Panc1 (cell line): ENCODE measurements around the gene GBP7. TPM values are rescaled to one million over a fixed set of nuclear protein-coding genes. Genes with fewer than 3 reads are reported as not detected.

ENCODE experiments used
- ATAC-seq: fragments of 200-7000 bp; cut with Tn5 transposase; 2 replicates; pipeline ENCODE4 v1.9.1; 2020; ENCODE audit warnings: mild to moderate bottlenecking, moderate library complexity
- BruUV-seq: library from RNA; stranded (reverse); fragments of 400-500 nt; replicated peaks from 2 replicates; lab custom pipeline; 2021; lab: Mats Ljungman, UMichigan
- CTCF ChIA-PET: fragments of 300-600 bp; sonication (Branson Sonifier 250); formaldehyde crosslinking; loops from one replicate; lab custom pipeline; 2022; ENCODE audit warnings: antibody characterized with exemption; lab: Charles Lee
- POLR2A ChIA-PET: fragments of 300-600 bp; sonication (Branson Sonifier 250); formaldehyde crosslinking; loops from one replicate; lab custom pipeline; 2022; ENCODE audit warnings: antibody characterized with exemption; lab: Charles Lee
- DNase-seq: peaks from one replicate; pipeline ENCODE4 v3.0.0-alpha.2; 2010; ENCODE audit warnings: low read depth, low spot score
- H3K27ac ChIP-seq: 2 replicates; pipeline ENCODE4 v1.5.1; 2011; ENCODE audit warnings: mild to moderate bottlenecking, low read length, inconsistent platforms
- H3K27me3 ChIP-seq: fragments of 200-500 bp; sonication (Bioruptor generic); 2 replicates; pipeline ENCODE4 v1.6.0; 2014; ENCODE audit warnings: low read length, inconsistent platforms; ENCODE audit not compliant: control insufficient read depth, insufficient read depth
- H3K36me3 ChIP-seq: fragments of 200-500 bp; sonication (Bioruptor generic); 2 replicates; pipeline ENCODE4 v1.5.1; 2014; ENCODE audit warnings: inconsistent platforms, mild to moderate bottlenecking, low read length, moderate library complexity; ENCODE audit not compliant: control insufficient read depth, insufficient read depth
- H3K4me1 ChIP-seq: 2 replicates; pipeline ENCODE4 v1.5.1; 2011; ENCODE audit warnings: inconsistent platforms, mild to moderate bottlenecking, low read length, moderate library complexity; ENCODE audit not compliant: control insufficient read depth, insufficient read depth
- H3K4me3 ChIP-seq, 2 experiments: 2 replicates each; pipeline ENCODE4 v1.5.1; 2011 to 2012; ENCODE audit warnings: low read depth in 2 of 2, low read length in 2 of 2, mild to moderate bottlenecking in 2 of 2, inconsistent platforms in 1 of 2, moderate library complexity in 1 of 2
- H3K9me3 ChIP-seq: fragments of 200-500 bp; sonication (Bioruptor generic); 2 replicates; pipeline ENCODE4 v1.5.1; 2014; ENCODE audit warnings: low read depth, mild to moderate bottlenecking, inconsistent platforms, low read length, moderate library complexity; ENCODE audit not compliant: control insufficient read depth, insufficient read depth
- POLR2AphosphoS5 ChIP-seq: IDR thresholded peaks from 2 replicates; pipeline ENCODE4 v1.6.1; 2012; ENCODE audit warnings: mild to moderate bottlenecking, low read depth, low read length, moderate library complexity
- SIN3A ChIP-seq: IDR thresholded peaks from 2 replicates; pipeline ENCODE4 v1.6.1; 2012; ENCODE audit warnings: low read depth, mild to moderate bottlenecking, low read length, moderate library complexity, borderline replicate concordance; ENCODE audit not compliant: insufficient read depth
- TCF7L2 ChIP-seq: IDR thresholded peaks from 2 replicates; pipeline ENCODE4 v1.6.1; 2011; ENCODE audit warnings: mild to moderate bottlenecking, low read depth, low read length, inconsistent platforms
- in situ Hi-C: cut with HindIII; loops from 2 replicates; pipeline ENCODE4 v1.10.0; 2016; ENCODE audit warnings: low sequenced_read_pairs, low pct_unique_long_range_greater_than_20kb
- intact Hi-C: fragments of 100-400 bp; cut with micrococcal nuclease; formaldehyde crosslinking; loops from one replicate; pipeline ENCODE4 v1.10.0; 2022; ENCODE audit not compliant: unreplicated experiment
- total RNA-seq: library from RNA; stranded (reverse); gene quantifications from one replicate; pipeline ENCODE4 v1.2.1, GENCODE V29; 2021; ENCODE audit not compliant: unreplicated experiment
- TF ChIP-seq, protein P1 (sequence below), 2 experiments: IDR thresholded peaks; 2 replicates each; pipeline ENCODE4 v1.6.1; 2011 to 2012; ENCODE audit warnings: low read depth in 2 of 2, control low read depth in 1 of 2, low read length in 1 of 2, mild to moderate bottlenecking in 1 of 2, moderate library complexity in 1 of 2; ENCODE audit not compliant: insufficient read depth in 1 of 2
- TF ChIP-seq, protein P2 (sequence below): fragments of 450-650 bp; IDR thresholded peaks from 2 replicates; pipeline ENCODE4 v1.5.1; 2017; ENCODE audit warnings: mild to moderate bottlenecking

GBP7 gene
- total RNA-seq, 1 experiment from 2014 or later: not detected

DNA sequence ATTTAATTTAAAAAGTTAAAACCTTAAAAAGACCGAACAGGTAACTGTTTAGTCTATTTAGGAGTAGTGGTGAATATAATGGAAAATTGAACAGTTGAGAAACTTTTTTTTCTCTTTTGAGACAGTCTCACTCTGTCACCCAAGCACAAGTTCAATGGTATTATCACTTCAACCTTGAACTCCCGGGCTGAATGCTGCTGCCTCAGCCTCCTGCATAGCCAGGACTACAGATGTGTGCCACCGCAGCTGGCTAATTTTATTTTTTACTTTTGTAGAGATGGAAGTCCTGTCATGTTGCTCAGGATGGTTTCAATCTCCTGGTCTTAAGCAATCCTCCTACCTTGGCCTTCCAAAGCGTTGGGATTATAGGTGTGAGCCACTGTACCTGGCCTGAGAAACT is 33.6 kb downstream of the GBP7 start:
- no TSS peak for BruUV-seq
- no peaks in the 10 kb centered on the region for H3K27me3 ChIP-seq
- DNase-seq (no peak), ATAC-seq (no peak)
- intact Hi-C loops: no loop called here
- H3K9me3 ChIP-seq: no peaks in the 10 kb centered on the region
- no peak overlapping the region for H3K27ac ChIP-seq
- in situ Hi-C loops: no loop called here
- H3K4me1 ChIP-seq: no peaks in the 10 kb centered on the region
- TF ChIP-seq, protein P1, sequence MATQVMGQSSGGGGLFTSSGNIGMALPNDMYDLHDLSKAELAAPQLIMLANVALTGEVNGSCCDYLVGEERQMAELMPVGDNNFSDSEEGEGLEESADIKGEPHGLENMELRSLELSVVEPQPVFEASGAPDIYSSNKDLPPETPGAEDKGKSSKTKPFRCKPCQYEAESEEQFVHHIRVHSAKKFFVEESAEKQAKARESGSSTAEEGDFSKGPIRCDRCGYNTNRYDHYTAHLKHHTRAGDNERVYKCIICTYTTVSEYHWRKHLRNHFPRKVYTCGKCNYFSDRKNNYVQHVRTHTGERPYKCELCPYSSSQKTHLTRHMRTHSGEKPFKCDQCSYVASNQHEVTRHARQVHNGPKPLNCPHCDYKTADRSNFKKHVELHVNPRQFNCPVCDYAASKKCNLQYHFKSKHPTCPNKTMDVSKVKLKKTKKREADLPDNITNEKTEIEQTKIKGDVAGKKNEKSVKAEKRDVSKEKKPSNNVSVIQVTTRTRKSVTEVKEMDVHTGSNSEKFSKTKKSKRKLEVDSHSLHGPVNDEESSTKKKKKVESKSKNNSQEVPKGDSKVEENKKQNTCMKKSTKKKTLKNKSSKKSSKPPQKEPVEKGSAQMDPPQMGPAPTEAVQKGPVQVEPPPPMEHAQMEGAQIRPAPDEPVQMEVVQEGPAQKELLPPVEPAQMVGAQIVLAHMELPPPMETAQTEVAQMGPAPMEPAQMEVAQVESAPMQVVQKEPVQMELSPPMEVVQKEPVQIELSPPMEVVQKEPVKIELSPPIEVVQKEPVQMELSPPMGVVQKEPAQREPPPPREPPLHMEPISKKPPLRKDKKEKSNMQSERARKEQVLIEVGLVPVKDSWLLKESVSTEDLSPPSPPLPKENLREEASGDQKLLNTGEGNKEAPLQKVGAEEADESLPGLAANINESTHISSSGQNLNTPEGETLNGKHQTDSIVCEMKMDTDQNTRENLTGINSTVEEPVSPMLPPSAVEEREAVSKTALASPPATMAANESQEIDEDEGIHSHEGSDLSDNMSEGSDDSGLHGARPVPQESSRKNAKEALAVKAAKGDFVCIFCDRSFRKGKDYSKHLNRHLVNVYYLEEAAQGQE (IDR thresholded peaks at IDR 0.05; ENCODE audit: insufficient read depth in 1 of 2, low read depth in 2 of 2, low read length in 1 of 2): no peak
- TF ChIP-seq TCF7L2 (no peak), SIN3A (no peak), POLR2AphosphoS5 (no peak)
- TF ChIP-seq, protein P2, sequence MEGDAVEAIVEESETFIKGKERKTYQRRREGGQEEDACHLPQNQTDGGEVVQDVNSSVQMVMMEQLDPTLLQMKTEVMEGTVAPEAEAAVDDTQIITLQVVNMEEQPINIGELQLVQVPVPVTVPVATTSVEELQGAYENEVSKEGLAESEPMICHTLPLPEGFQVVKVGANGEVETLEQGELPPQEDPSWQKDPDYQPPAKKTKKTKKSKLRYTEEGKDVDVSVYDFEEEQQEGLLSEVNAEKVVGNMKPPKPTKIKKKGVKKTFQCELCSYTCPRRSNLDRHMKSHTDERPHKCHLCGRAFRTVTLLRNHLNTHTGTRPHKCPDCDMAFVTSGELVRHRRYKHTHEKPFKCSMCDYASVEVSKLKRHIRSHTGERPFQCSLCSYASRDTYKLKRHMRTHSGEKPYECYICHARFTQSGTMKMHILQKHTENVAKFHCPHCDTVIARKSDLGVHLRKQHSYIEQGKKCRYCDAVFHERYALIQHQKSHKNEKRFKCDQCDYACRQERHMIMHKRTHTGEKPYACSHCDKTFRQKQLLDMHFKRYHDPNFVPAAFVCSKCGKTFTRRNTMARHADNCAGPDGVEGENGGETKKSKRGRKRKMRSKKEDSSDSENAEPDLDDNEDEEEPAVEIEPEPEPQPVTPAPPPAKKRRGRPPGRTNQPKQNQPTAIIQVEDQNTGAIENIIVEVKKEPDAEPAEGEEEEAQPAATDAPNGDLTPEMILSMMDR: no peak
- CTCF ChIA-PET: no interaction called here
- no peak overlapping the region for H3K4me3 ChIP-seq
- POLR2A ChIA-PET: no interaction called here
- H3K36me3 ChIP-seq: no peaks in the 10 kb centered on the region

DNA sequence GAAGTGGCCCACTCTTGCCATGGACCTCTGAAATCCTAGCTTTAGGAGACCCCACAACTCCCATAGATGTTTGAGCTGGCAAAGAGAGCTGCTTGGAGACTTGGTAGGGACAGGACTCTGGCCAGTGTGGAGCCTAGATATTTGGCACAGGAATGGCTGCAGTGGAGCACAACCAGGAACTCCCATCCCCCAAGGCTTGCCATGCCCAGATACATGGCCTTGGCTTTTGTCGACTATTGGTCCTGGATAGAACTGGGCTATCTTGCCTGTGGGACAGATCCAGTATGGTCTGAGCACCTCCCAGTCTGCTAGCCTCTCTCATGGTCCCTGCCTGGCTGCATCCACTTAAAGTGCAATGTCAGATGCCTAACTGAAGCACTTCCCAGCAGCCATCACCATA is 42.1 kb downstream of the GBP7 start:
- H3K4me3 ChIP-seq: no peak overlapping the region
- TF ChIP-seq POLR2AphosphoS5: no peak
- TF ChIP-seq TCF7L2: no peak
- no peak for TF ChIP-seq SIN3A
- TF ChIP-seq, protein P1 (IDR thresholded peaks at IDR 0.05; ENCODE audit: insufficient read depth in 1 of 2, low read depth in 2 of 2, low read length in 1 of 2): no peak
- TF ChIP-seq, protein P2: no peak
- POLR2A ChIA-PET: no interaction called here
- in situ Hi-C loops (no loop called here), intact Hi-C loops (no loop called here)
- no peaks in the 10 kb centered on the region for H3K36me3 ChIP-seq
- no peaks in the 10 kb centered on the region for H3K9me3 ChIP-seq
- no peak overlapping the region for H3K27ac ChIP-seq
- no peaks in the 10 kb centered on the region for H3K27me3 ChIP-seq
- DNase-seq (no peak), ATAC-seq (no peak)
- CTCF ChIA-PET: no interaction called here
- no TSS peak for BruUV-seq
- H3K4me1 ChIP-seq: no peaks in the 10 kb centered on the region
